GM13976 (cell line): ENCODE results near the gene UBE3A.
"Not testable (repeated sequence)": the region's sequence is repeated elsewhere in the genome, so short reads cannot be mapped to it uniquely, and the experiment has no call there.

Experiments used
- DNase-seq: peaks from one replicate; pipeline ENCODE4 v3.0.0; 2012; ENCODE audit warnings: low spot score
- in situ Hi-C: fragments of 300-500 bp; cut with MboI; formaldehyde crosslinking; loops from one replicate; pipeline ENCODE4 v1.12.0; 2022; ENCODE audit warnings: low sequenced_read_pairs, mixed read lengths, inconsistent platforms; ENCODE audit not compliant: unreplicated experiment
- TF ChIP-seq, protein P1 (sequence below): IDR thresholded peaks from 2 replicates; pipeline ENCODE4 v1.5.1; 2012; ENCODE audit warnings: borderline replicate concordance, mild to moderate bottlenecking; ENCODE audit not compliant: insufficient read depth; ENCODE audit errors: extremely low read depth, missing control alignments, control extremely low read depth

UBE3A gene

GRCh38 chr15:25418202-25418601 lies 20.6 kb downstream of the UBE3A start:
- in situ Hi-C loops: no loop called here
- DNase-seq: no peak
- TF ChIP-seq, protein P1, sequence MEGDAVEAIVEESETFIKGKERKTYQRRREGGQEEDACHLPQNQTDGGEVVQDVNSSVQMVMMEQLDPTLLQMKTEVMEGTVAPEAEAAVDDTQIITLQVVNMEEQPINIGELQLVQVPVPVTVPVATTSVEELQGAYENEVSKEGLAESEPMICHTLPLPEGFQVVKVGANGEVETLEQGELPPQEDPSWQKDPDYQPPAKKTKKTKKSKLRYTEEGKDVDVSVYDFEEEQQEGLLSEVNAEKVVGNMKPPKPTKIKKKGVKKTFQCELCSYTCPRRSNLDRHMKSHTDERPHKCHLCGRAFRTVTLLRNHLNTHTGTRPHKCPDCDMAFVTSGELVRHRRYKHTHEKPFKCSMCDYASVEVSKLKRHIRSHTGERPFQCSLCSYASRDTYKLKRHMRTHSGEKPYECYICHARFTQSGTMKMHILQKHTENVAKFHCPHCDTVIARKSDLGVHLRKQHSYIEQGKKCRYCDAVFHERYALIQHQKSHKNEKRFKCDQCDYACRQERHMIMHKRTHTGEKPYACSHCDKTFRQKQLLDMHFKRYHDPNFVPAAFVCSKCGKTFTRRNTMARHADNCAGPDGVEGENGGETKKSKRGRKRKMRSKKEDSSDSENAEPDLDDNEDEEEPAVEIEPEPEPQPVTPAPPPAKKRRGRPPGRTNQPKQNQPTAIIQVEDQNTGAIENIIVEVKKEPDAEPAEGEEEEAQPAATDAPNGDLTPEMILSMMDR: no peak

- in situ Hi-C loops: no loop called here
- TF ChIP-seq, protein P1: no peak
- no peak for DNase-seq
Observed at GRCh38 chr15:25417604-25418003, 21.2 kb downstream of the UBE3A start.

DNA sequence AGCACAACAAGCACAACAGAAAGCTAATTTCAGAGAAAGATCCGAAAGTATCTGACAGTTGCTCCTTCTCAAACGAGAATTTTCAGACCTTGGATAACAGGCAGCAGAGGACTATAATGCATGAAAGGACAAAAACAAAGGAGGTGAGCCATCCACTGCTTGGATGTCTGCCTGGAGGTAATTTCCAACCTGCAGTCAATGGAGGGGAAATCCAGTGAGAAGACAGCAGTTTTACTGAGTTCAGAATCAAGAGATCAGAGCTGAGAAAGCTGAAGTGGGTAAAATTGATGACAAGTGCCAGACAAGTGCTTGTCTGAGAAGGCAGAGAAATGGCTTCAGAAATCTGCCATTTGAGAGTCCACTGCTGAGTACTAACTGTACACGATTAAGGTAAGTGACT lies 22.1 kb downstream of the UBE3A start:
- in situ Hi-C loops: no loop called here
- TF ChIP-seq, protein P1: no peak
- no peak for DNase-seq

- DNase-seq: no peak
- TF ChIP-seq, protein P1: no peak
Observed at GRCh38 chr15:25415707-25416106, 23.1 kb downstream of the UBE3A start.

DNA sequence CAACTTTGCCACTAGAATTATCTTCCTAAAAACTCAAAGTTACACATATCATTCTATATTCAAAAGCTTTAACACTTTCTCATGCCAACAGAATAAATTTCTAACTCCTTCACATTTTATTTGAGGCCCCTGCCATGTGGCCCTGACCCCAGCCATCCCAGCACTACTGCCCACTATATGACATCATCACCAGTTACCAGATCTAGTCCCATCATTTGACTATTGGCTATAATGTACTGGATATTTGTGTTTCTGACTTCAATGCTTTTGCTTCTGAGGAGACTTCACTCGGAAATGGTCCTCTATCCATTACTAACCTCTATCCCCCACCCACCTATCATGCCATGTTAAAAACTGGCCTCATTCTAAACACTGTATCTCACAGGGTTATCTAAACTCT lies 23.6 kb downstream of the UBE3A start:
- TF ChIP-seq, protein P1: no peak
- DNase-seq: no peak
- in situ Hi-C loops: no loop called here

More at GRCh38 chr15:25415707-25416106, 23.1 kb downstream of the UBE3A start:
- in situ Hi-C loops: no loop called here

DNA sequence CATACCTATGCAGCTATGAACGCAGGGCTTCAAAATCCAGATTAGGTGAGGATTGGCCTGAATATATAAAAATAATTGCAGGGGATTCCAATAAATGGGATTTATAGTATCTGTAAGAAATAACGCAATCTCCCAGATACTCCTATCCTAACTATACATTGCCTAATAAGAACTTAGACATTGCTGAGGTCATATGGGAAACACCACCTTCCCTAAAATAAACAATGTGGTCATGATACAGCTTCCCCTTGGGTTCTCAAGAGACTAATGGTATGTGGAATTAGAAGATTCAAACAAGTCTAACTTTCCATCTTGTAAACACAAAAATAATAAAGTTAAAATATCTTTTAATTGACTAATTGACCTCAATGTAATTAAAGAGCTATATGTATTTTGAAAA lies 28.2 kb downstream of the UBE3A start:
- in situ Hi-C loops: no loop called here
- TF ChIP-seq, protein P1: no peak
- DNase-seq: no peak

DNA sequence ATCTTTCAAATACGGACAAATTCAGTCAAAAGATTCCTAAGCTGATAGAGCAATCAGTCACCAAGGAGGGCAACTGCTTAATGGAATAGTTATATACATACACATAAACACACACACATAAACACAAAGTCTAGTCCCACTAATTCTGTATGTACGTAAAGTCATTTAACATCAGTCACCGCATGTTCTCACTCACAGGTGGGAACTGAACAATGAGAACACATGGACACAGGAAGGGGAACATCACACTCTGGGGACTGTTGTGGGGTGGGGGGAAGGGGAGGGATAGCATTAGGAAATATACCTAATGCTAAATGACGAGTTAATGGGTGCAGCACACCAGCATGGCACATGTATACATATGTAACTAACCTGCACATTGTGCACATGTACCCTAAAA lies 29.1 kb downstream of the UBE3A start:
- in situ Hi-C loops, DNase-seq: not testable (repeated sequence)
